Thyroid gland (tissue), 4 donors: Measurements from ENCODE around the gene CLEC11A. TPM values are rescaled to one million over a fixed set of nuclear protein-coding genes. Genes with fewer than 3 reads are reported as not detected.
"Not testable (repeated sequence)": the region's sequence is repeated elsewhere in the genome, so short reads cannot be mapped to it uniquely, and the experiment has no call there.

Experiments
- DNase-seq, 2 donors: peaks; one replicate each; pipeline ENCODE4 v3.0.0-alpha.2; 2019
- H3K27ac ChIP-seq, 3 donors: fragments of 200-600 bp; sonication (generic); 1 replicate in 2 of 3; 2 replicates in 1 of 3; pipeline ENCODE4 v1.5.1; 2016 to 2019; ENCODE audit warnings: mild to moderate bottlenecking in 1 of 3, moderate library complexity in 1 of 3
- H3K27me3 ChIP-seq: fragments of 200-600 bp; sonication (generic); one replicate; pipeline ENCODE4 v1.5.1; 2019
- H3K36me3 ChIP-seq, 2 donors: fragments of 200-600 bp; sonication (generic); one replicate each; pipeline ENCODE4 v1.5.1; 2016 to 2019
- H3K4me1 ChIP-seq, 2 donors: fragments of 200-600 bp; sonication (generic); one replicate each; pipeline ENCODE4 v1.5.1; 2017 to 2019
- H3K4me3 ChIP-seq, 3 donors: fragments of 200-600 bp; sonication (generic); replicated peaks in 1 of 3; 1 replicate in 2 of 3; 2 replicates in 1 of 3; pipeline ENCODE4 v1.5.1; 2016; ENCODE audit warnings: mild to moderate bottlenecking in 1 of 3
- H3K9me3 ChIP-seq: fragments of 200-600 bp; sonication (generic); one replicate; pipeline ENCODE4 v1.5.1; 2017
- CTCF ChIP-seq, 6 experiments: fragments of 200-600 bp in 3 of 6; fragments of 450-650 bp in 3 of 6; sonication (generic) in 3 of 6; IDR thresholded peaks; one replicate each; pipeline ENCODE4 v1.5.1; 2016 to 2019; ENCODE audit warnings: antibody characterized with exemption in 6 of 6, mild to moderate bottlenecking in 2 of 6, inconsistent platforms in 1 of 6, moderate library complexity in 1 of 6
- POLR2A ChIP-seq, 2 donors: fragments of 450-650 bp; IDR thresholded peaks; one replicate each; pipeline ENCODE4 v1.6.1; 2017; ENCODE audit warnings: antibody characterized with exemption in 2 of 2, mild to moderate bottlenecking in 2 of 2, moderate library complexity in 1 of 2
- WGBS, 2 donors: methylation state at CpG; one replicate each; pipeline ENCODE4 v1.1.5; 2017; 5-methylcytosine and 5-hydroxymethylcytosine counted together
- intact Hi-C: fragments of 100-400 bp; cut with DNase I; formaldehyde crosslinking; loops from one replicate; pipeline ENCODE4 v1.15.1; 2023
- total RNA-seq, 4 donors: library from RNA; depleted of rRNA; stranded (reverse); fragments of >200 nt; gene quantifications; one replicate each; pipeline ENCODE4 v1.2.3, GENCODE V29; 2016

The CLEC11A gene
- total RNA-seq, 4 donors from 2014 or later = 5.0 to 16.0 (median 8.9) TPM

GRCh38 chr19:50745221-50745620 lies 22.1 kb downstream of the CLEC11A start:
- Histone ChIP-seq H3K36me3 (no peaks in the 10 kb centered on the region), H3K27ac (no peak overlapping the region), H3K27me3 (no peaks in the 10 kb centered on the region), H3K4me3 (no peak overlapping the region), H3K9me3 (no peaks in the 10 kb centered on the region), H3K4me1 (no peaks in the 10 kb centered on the region)
- WGBS, 2 donors = 75% methylated on average over 10 of the region's 10 CpGs
- no peak for TF ChIP-seq CTCF (IDR thresholded peaks at IDR 0.05)
- TF ChIP-seq POLR2A (IDR thresholded peaks at IDR 0.05) = no peak
- intact Hi-C loops = no loop called here
- no peak for DNase-seq

- H3K4me1 ChIP-seq, H3K27ac ChIP-seq, DNase-seq, intact Hi-C loops, H3K9me3 ChIP-seq, H3K27me3 ChIP-seq, H3K4me3 ChIP-seq, H3K36me3 ChIP-seq: not testable (repeated sequence)
- 87% methylated on average over 14 of the region's 14 CpGs for WGBS, 2 donors
Observed at GRCh38 chr19:50747141-50747540, 24.0 kb downstream of the CLEC11A start.

- no peaks in the 10 kb centered on the region for H3K27me3 ChIP-seq
- TF ChIP-seq CTCF (IDR thresholded peaks at IDR 0.05) (no peak), POLR2A (IDR thresholded peaks at IDR 0.05) (no peak)
- no peaks in the 10 kb centered on the region for H3K9me3 ChIP-seq
- no peak overlapping the region for H3K27ac ChIP-seq
- intact Hi-C loops = no loop called here
- 63 to 72% methylated on average over 6 of the region's 6 CpGs for WGBS, 2 donors
- no peak overlapping the region for H3K4me3 ChIP-seq
- H3K36me3 ChIP-seq = no peaks in the 10 kb centered on the region
- no peaks in the 10 kb centered on the region for H3K4me1 ChIP-seq
- no peak for DNase-seq
Observed at GRCh38 chr19:50749490-50749889, 26.3 kb downstream of the CLEC11A start.

- Histone ChIP-seq H3K4me1 (no peaks in the 10 kb centered on the region), H3K36me3 (no peaks in the 10 kb centered on the region), H3K9me3 (no peaks in the 10 kb centered on the region), H3K4me3 (no peak overlapping the region), H3K27ac (no peak overlapping the region), H3K27me3 (no peaks in the 10 kb centered on the region)
- DNase-seq = no peak
- TF ChIP-seq POLR2A (IDR thresholded peaks at IDR 0.05) (no peak), CTCF (IDR thresholded peaks at IDR 0.05) (no peak)
- whole genome bisulfite sequencing, 2 donors = 63% methylated on average over 15 of the region's 15 CpGs
- intact Hi-C loops = no loop called here
Observed at GRCh38 chr19:50750010-50750409, 26.8 kb downstream of the CLEC11A start.

GRCh38 chr19:50753879-50754278 lies 30.7 kb downstream of the CLEC11A start:
- no peaks in the 10 kb centered on the region for H3K27me3 ChIP-seq
- H3K4me1 ChIP-seq = no peaks in the 10 kb centered on the region
- H3K27ac ChIP-seq = no peak overlapping the region
- no peak overlapping the region for H3K4me3 ChIP-seq
- TF ChIP-seq POLR2A (IDR thresholded peaks at IDR 0.05) = no peak
- TF ChIP-seq CTCF (IDR thresholded peaks at IDR 0.05) = no peak
- WGBS, 2 donors = 84 to 91% methylated on average over 4 of the region's 4 CpGs
- no peaks in the 10 kb centered on the region for H3K9me3 ChIP-seq
- intact Hi-C loops = no loop called here
- DNase-seq = no peak
- no peaks in the 10 kb centered on the region for H3K36me3 ChIP-seq

- H3K9me3 ChIP-seq, H3K27me3 ChIP-seq, H3K27ac ChIP-seq, H3K4me3 ChIP-seq, H3K4me1 ChIP-seq, intact Hi-C loops, H3K36me3 ChIP-seq, DNase-seq: not testable (repeated sequence)
- 67 to 72% methylated on average over 8 of the region's 8 CpGs for WGBS, 2 donors
Observed at GRCh38 chr19:50756244-50756643, 33.1 kb downstream of the CLEC11A start.

GRCh38 chr19:50757624-50758023 lies 34.5 kb downstream of the CLEC11A start:
- DNase-seq, intact Hi-C loops: not testable (repeated sequence)

GRCh38 chr19:50759076-50759475 lies 35.9 kb downstream of the CLEC11A start:
- DNase-seq, H3K9me3 ChIP-seq, H3K4me1 ChIP-seq, H3K4me3 ChIP-seq, H3K36me3 ChIP-seq, H3K27me3 ChIP-seq, H3K27ac ChIP-seq, intact Hi-C loops: not testable (repeated sequence)
- WGBS, 2 donors = 63 to 82% methylated on average over 10 to 18 of the region's 18 CpGs

More at GRCh38 chr19:50757624-50758023, 34.5 kb downstream of the CLEC11A start:
- H3K27ac ChIP-seq, H3K36me3 ChIP-seq, H3K9me3 ChIP-seq, H3K4me3 ChIP-seq, H3K4me1 ChIP-seq, H3K27me3 ChIP-seq: not testable (repeated sequence)
- WGBS, 2 donors = 78 to 84% methylated on average over 3 of the region's 3 CpGs
